ENCODE results near the gene CAST.
"Not testable (repeated sequence)": the region's sequence is repeated elsewhere in the genome, so short reads cannot be mapped to it uniquely, and the experiment has no call there.

GRCh38 chr5:96618311-96619016 is 43.7 kb upstream of the CAST start:
- TF ChIP-seq POLR2A, CTCF (IDR thresholded peaks at IDR 0.05): not testable (repeated sequence)

Measured in lower leg skin (tissue), 3 donors.